Kidney (tissue), 14 donors: ENCODE data around the gene EDNRA. TPM values are rescaled to one million over a fixed set of nuclear protein-coding genes. Genes with fewer than 3 reads are reported as not detected.

ENCODE experiments used
- DNase-seq, 5 donors: peaks; one replicate each; pipeline ENCODE4 v3.0.0-alpha.2; 2013 to 2020
- FAIRE-seq: peaks from 2 replicates; lab custom pipeline; 2012; peaks lifted over from hg19 to GRCh38; lab: Jason Lieb, UNC
- H3K27ac ChIP-seq, 2 donors: one replicate each; pipeline ENCODE4 v1.7.0; 2013; ENCODE audit warnings: low read depth in 2 of 2, low read length in 2 of 2, inconsistent platforms in 1 of 2
- H3K27me3 ChIP-seq: one replicate; pipeline ENCODE4 v1.7.1; 2013; ENCODE audit warnings: low read length, inconsistent platforms; ENCODE audit not compliant: control insufficient read depth, insufficient read depth
- H3K36me3 ChIP-seq, 3 donors: one replicate each; pipeline versions ENCODE4 v1.7.0 to v1.7.1; 2013; ENCODE audit warnings: low read length in 3 of 3, control low read depth in 1 of 3, inconsistent platforms in 1 of 3; ENCODE audit not compliant: insufficient read depth in 3 of 3, control insufficient read depth in 2 of 3
- H3K4me1 ChIP-seq, 3 donors: one replicate each; pipeline versions ENCODE4 v1.7.0 to v1.7.1; 2013; ENCODE audit warnings: low read length in 3 of 3, inconsistent platforms in 1 of 3, low read depth in 1 of 3; ENCODE audit not compliant: control insufficient read depth in 2 of 3, insufficient read depth in 2 of 3
- H3K4me3 ChIP-seq, 3 donors: one replicate each; pipeline versions ENCODE4 v1.7.0 to v1.8.1; 2013; ENCODE audit warnings: low read length in 3 of 3, control low read depth in 1 of 3, inconsistent platforms in 1 of 3
- H3K9ac ChIP-seq, 3 donors: one replicate each; pipeline versions ENCODE4 v1.7.0 to v1.7.1; 2013; ENCODE audit warnings: low read length in 3 of 3, control low read depth in 1 of 3, inconsistent platforms in 1 of 3
- H3K9me3 ChIP-seq, 3 donors: one replicate each; pipeline versions ENCODE4 v1.7.0 to v1.7.1; 2013; ENCODE audit warnings: low read length in 3 of 3, control low read depth in 1 of 3, inconsistent platforms in 1 of 3; ENCODE audit not compliant: control insufficient read depth in 2 of 3, insufficient read depth in 1 of 3
- CTCF ChIP-seq: IDR thresholded peaks from 3 replicates; pipeline ENCODE4 v1.5.1; 2012; ENCODE audit warnings: mild to moderate bottlenecking, moderate library complexity, borderline replicate concordance; ENCODE audit not compliant: insufficient read depth; ENCODE audit errors: extremely low read depth
- intact Hi-C: fragments of 100-400 bp; cut with DNase I; formaldehyde crosslinking; loops from one replicate; pipeline ENCODE4 v1.11.1; 2022
- polyA plus RNA-seq: library from polyadenylated mRNA; stranded (reverse); fragments of 350-450 nt; fragmentation: Illumina TruSeq; extraction: RNeasy Lipid Tissue Mini Kit (QIAGEN cat#74804); gene quantifications from one replicate; pipeline ENCODE4 v1.2.3, GENCODE V29; 2014; ENCODE audit warnings: low read depth, low replicate concordance; ENCODE audit not compliant: insufficient read depth
- total RNA-seq: library from RNA; stranded (reverse); fragmentation: NEBNext Ultra II Directional; extraction: Animal tissue kit (Norgen Biotek cat#: 25700); gene quantifications from one replicate; pipeline ENCODE4 v1.2.1, GENCODE V29; 2021
- donor health status: control.
- donor health status: control.
- donor health status: control.
- donor health status: control.
- donor health status: control.
- donor health status: DM: yes; HTN: yes; CAD: no.
- donor health status: Normal renal cell carcinoma (clear cell type).

The EDNRA gene
- total and polyA plus RNA-seq, 2 donors from 2014 or later, result 3.2 to 8.1 TPM

GRCh38 chr4:147560625-147561024, 79.7 kb downstream of the EDNRA start:
- intact Hi-C loops, result no loop called here
- no peaks in the 10 kb centered on the region for H3K36me3 ChIP-seq
- H3K9ac ChIP-seq, result no peak overlapping the region
- no peaks in the 10 kb centered on the region for H3K4me1 ChIP-seq
- TF ChIP-seq CTCF, result no peak
- no peak for DNase-seq
- no peaks in the 10 kb centered on the region for H3K27me3 ChIP-seq
- no peak for FAIRE-seq
- H3K27ac ChIP-seq, result no peak overlapping the region
- peaks cover 0 to 4% (median 0%) of the 10 kb centered on the region in 3 donors for H3K9me3 ChIP-seq
- no peak overlapping the region for H3K4me3 ChIP-seq

GRCh38 chr4:147566762-147567161, 85.9 kb downstream of the EDNRA start:
- no peak for FAIRE-seq
- Histone ChIP-seq H3K9me3 (peaks cover 0 to 4% (median 0%) of the 10 kb centered on the region in 3 donors), H3K27ac (no peak overlapping the region), H3K36me3 (no peaks in the 10 kb centered on the region), H3K27me3 (no peaks in the 10 kb centered on the region), H3K4me3 (no peak overlapping the region), H3K9ac (no peak overlapping the region), H3K4me1 (no peaks in the 10 kb centered on the region)
- DNase-seq, result no peak
- TF ChIP-seq CTCF, result no peak
- intact Hi-C loops, result no loop called here

GRCh38 chr4:147567276-147567675, 86.4 kb downstream of the EDNRA start:
- Histone ChIP-seq H3K27me3 (no peaks in the 10 kb centered on the region), H3K36me3 (no peaks in the 10 kb centered on the region), H3K27ac (no peak overlapping the region), H3K4me1 (no peaks in the 10 kb centered on the region), H3K4me3 (no peak overlapping the region), H3K9ac (no peak overlapping the region), H3K9me3 (peaks cover 0 to 4% (median 0%) of the 10 kb centered on the region in 3 donors)
- no peak for TF ChIP-seq CTCF
- intact Hi-C loops, result no loop called here
- DNase-seq, result no peak
- FAIRE-seq, result no peak

GRCh38 chr4:147570616-147571015, 89.7 kb downstream of the EDNRA start:
- H3K36me3 ChIP-seq, result no peaks in the 10 kb centered on the region
- TF ChIP-seq CTCF, result no peak
- no peak overlapping the region for H3K27ac ChIP-seq
- intact Hi-C loops, result no loop called here
- FAIRE-seq (no peak), DNase-seq (peak in 1 of 5 donors; percentile 10)
- no peak overlapping the region for H3K9ac ChIP-seq
- no peak overlapping the region for H3K4me3 ChIP-seq
- no peaks in the 10 kb centered on the region for H3K9me3 ChIP-seq
- no peaks in the 10 kb centered on the region for H3K4me1 ChIP-seq
- H3K27me3 ChIP-seq, result no peaks in the 10 kb centered on the region
